HL-60 (cell line): Measurements from ENCODE around the gene LRFN4.
"Not testable (repeated sequence)": the region's sequence is repeated elsewhere in the genome, so short reads cannot be mapped to it uniquely, and the experiment has no call there.

Experiments used
- CTCF ChIP-seq: IDR thresholded peaks from one replicate; pipeline ENCODE4 v1.5.1; 2011; ENCODE audit warnings: low read length, control low read depth, inconsistent platforms; ENCODE audit not compliant: insufficient read depth
- GABPA ChIP-seq: IDR thresholded peaks from 2 replicates; pipeline ENCODE4 v1.6.1; 2012; ENCODE audit warnings: low read depth
- POLR2AphosphoS5 ChIP-seq: IDR thresholded peaks from 2 replicates; pipeline ENCODE4 v1.6.1; 2012; ENCODE audit warnings: low read depth
- SPI1 ChIP-seq: IDR thresholded peaks from 2 replicates; pipeline ENCODE4 v1.6.1; 2012; ENCODE audit warnings: low read depth, mild to moderate bottlenecking, borderline replicate concordance
- TF ChIP-seq, protein P1 (sequence below): IDR thresholded peaks from 2 replicates; pipeline ENCODE4 v1.6.1; 2012; ENCODE audit warnings: low read depth; ENCODE audit not compliant: insufficient replicate concordance

DNA sequence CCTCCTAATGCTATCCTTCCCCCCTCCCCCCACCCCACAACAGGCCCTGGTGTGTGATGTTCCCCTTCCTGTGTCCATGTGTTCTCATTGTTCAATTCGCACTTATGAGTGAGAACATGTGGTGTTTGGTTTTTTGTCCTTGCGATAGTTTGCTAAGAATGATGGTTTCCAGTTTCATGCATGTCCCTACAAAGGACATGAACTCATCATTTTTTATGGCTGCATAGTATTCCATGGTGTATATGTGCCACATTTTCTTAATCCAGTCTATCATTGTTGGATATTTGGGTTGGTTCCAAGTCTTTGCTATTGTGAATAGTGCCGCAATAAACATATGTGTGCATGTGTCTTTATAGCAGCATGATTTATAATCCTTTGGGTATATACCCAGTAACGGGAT, 32.3 kb upstream of the LRFN4 start:
- not testable (repeated sequence) for TF ChIP-seq CTCF, POLR2AphosphoS5, GABPA, SPI1
- TF ChIP-seq, protein P1, sequence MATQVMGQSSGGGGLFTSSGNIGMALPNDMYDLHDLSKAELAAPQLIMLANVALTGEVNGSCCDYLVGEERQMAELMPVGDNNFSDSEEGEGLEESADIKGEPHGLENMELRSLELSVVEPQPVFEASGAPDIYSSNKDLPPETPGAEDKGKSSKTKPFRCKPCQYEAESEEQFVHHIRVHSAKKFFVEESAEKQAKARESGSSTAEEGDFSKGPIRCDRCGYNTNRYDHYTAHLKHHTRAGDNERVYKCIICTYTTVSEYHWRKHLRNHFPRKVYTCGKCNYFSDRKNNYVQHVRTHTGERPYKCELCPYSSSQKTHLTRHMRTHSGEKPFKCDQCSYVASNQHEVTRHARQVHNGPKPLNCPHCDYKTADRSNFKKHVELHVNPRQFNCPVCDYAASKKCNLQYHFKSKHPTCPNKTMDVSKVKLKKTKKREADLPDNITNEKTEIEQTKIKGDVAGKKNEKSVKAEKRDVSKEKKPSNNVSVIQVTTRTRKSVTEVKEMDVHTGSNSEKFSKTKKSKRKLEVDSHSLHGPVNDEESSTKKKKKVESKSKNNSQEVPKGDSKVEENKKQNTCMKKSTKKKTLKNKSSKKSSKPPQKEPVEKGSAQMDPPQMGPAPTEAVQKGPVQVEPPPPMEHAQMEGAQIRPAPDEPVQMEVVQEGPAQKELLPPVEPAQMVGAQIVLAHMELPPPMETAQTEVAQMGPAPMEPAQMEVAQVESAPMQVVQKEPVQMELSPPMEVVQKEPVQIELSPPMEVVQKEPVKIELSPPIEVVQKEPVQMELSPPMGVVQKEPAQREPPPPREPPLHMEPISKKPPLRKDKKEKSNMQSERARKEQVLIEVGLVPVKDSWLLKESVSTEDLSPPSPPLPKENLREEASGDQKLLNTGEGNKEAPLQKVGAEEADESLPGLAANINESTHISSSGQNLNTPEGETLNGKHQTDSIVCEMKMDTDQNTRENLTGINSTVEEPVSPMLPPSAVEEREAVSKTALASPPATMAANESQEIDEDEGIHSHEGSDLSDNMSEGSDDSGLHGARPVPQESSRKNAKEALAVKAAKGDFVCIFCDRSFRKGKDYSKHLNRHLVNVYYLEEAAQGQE, result not testable (repeated sequence)
